ENCODE results near the gene UBTD1. TPM values are rescaled to one million over a fixed set of nuclear protein-coding genes. Genes with fewer than 3 reads are reported as not detected.

Gene UBTD1
- total RNA-seq, 1 donor from 2014 or later = 33.0 TPM

DNA sequence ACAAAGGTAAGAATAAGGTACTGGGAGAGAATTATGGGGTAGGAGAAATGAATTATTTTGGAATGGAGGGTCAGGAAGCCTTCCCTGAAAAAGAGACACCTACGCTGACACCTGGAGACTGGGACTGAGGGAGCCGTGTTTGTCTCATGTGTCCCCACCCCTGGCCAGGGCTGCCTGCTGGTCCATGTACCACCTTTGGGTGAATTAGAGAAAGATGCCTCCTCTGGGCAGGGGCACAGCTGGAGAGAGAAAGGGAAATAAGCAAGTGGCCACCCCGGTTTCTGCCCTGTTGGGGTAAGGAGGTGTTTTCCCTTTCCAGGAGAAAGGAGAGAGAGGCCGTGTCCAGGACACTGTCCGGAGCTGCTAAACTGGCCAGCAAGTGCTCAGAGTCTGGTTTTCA lies 21.8 kb downstream of the UBTD1 start:
- DNase-seq (ENCODE audit: low spot score in 2 of 2) = no peak
- Histone ChIP-seq H3K36me3 (no peaks in the 10 kb centered on the region), H3K27ac (no peak overlapping the region), H3K27me3 (no peaks in the 10 kb centered on the region), H3K4me1 (peaks cover 11 to 22% of the 10 kb centered on the region in 2 donors), H3K4me3 (no peak overlapping the region), H3K9me3 (no peaks in the 10 kb centered on the region)
- TF ChIP-seq, protein P1, sequence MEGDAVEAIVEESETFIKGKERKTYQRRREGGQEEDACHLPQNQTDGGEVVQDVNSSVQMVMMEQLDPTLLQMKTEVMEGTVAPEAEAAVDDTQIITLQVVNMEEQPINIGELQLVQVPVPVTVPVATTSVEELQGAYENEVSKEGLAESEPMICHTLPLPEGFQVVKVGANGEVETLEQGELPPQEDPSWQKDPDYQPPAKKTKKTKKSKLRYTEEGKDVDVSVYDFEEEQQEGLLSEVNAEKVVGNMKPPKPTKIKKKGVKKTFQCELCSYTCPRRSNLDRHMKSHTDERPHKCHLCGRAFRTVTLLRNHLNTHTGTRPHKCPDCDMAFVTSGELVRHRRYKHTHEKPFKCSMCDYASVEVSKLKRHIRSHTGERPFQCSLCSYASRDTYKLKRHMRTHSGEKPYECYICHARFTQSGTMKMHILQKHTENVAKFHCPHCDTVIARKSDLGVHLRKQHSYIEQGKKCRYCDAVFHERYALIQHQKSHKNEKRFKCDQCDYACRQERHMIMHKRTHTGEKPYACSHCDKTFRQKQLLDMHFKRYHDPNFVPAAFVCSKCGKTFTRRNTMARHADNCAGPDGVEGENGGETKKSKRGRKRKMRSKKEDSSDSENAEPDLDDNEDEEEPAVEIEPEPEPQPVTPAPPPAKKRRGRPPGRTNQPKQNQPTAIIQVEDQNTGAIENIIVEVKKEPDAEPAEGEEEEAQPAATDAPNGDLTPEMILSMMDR (IDR thresholded peaks at IDR 0.05) = no peak
- intact Hi-C loops (cut with DNase I) = no loop called here

DNA sequence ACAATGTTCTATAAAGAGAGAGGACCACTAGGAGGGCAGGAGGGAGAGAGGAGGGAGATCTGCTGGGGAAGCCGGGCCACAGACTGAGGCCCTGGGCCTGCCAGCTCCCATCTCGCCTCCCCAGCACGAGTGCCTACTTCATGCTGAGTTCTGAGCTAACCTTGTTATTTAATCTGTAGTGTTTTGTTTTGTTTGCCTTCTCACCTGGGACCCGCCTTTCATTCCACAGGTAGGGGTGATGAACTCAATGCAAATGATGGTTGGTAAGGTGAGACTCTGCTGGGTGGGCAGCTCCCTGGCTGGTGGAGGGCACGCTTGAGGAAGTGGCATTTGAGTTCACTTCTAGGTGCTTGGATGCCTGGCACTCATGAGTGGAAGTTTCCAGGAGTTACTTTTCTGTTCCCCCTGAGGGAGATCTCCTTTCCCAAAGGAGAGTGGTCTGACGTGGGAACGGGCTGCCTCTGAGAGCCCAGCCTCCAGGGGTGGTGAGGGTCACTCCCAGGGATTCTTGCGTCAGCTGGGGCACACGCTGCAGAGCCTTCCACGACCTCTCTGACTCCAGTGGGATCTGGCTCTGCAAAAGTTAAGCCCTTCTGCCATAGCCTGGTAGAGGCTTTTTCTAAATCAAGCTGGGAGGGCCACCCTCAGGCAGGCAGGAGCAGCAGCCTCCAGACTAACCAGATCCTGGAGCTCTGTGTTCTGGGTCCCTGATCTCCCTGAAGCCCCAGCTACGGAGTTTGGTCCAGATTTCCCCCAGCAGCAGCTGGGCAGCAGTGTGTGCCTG lies 22.4 kb downstream of the UBTD1 start:
- no peak for DNase-seq (ENCODE audit: low spot score in 2 of 2)
- Histone ChIP-seq H3K9me3 (no peaks in the 10 kb centered on the region), H3K4me3 (no peak overlapping the region), H3K27ac (no peak overlapping the region), H3K27me3 (no peaks in the 10 kb centered on the region), H3K36me3 (no peaks in the 10 kb centered on the region), H3K4me1 (peaks cover 11 to 20% of the 10 kb centered on the region in 2 donors)
- intact Hi-C loops (cut with DNase I) = no loop called here
- TF ChIP-seq, protein P1 (IDR thresholded peaks at IDR 0.05) = no peak

DNA sequence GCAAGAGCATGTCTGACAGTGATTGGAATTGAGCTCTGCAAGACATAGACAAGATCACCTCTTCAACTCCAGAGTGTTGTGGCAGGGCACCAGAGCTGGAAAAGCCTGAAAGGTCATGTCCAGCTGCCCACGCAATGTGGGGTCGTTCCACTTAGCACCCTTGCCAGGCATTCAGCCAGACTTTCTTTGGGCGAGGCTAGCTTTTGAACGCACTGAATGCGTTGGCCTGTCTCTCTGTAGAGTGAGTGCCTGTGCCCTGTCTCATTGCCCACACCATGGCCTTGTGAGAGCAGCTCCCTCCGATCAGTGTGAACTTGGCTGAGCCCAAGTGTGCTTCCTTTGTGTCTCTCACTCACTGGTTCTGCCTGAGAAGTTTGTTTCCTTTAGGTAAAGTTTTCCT lies 23.3 kb downstream of the UBTD1 start:
- TF ChIP-seq, protein P1 (IDR thresholded peaks at IDR 0.05) = no peak
- H3K27me3 ChIP-seq = no peaks in the 10 kb centered on the region
- peaks cover 11 to 20% of the 10 kb centered on the region in 2 donors for H3K4me1 ChIP-seq
- no peaks in the 10 kb centered on the region for H3K36me3 ChIP-seq
- H3K27ac ChIP-seq = no peak overlapping the region
- H3K4me3 ChIP-seq = no peak overlapping the region
- no peaks in the 10 kb centered on the region for H3K9me3 ChIP-seq
- intact Hi-C loops (cut with DNase I) = no loop called here
- DNase-seq (ENCODE audit: low spot score in 2 of 2) = no peak

DNA sequence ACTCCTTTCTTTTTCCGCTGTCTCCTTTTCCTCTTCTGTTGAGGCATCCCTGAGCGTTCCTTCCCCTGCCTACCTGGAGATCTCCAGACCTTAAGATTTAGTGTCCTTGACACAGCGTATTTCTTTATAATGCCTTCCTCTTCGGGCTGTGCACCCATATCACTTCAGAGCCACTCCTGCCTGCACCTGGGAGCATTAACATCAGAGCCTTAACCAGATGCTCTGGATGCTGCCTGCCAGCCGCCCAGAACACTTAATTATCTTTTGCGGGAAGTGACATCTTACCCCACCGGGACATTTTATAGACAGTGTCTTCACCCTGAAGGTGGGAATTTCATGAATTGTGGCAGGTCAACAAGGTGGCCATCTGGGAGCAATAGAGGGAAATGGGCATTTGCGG lies 24.2 kb downstream of the UBTD1 start:
- Histone ChIP-seq H3K36me3 (no peaks in the 10 kb centered on the region), H3K4me3 (no peak overlapping the region), H3K27me3 (no peaks in the 10 kb centered on the region), H3K4me1 (peaks cover 7 to 13% of the 10 kb centered on the region in 2 donors), H3K9me3 (no peaks in the 10 kb centered on the region), H3K27ac (no peak overlapping the region)
- no peak for DNase-seq (ENCODE audit: low spot score in 2 of 2)
- intact Hi-C loops (cut with DNase I) = no loop called here
- TF ChIP-seq, protein P1 (IDR thresholded peaks at IDR 0.05) = no peak

DNA sequence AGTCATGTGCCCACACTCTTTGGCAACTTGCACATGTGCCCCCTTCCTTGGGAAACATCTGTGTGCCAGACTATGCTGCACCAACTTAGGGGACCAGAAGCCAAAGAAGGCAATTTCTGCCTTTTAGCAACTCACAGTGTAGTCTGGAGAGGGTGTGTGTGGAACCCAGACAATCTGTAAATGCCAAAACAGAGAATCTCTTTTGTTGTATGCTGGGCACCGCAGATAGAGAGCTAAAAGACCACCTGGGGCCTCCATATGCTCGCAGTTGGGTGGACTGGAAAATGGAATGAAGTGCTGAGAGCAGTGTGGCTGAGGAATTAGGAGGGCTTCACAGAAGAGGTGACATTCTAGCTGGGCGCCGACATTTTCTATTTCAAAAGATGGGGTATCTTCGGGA lies 26.4 kb downstream of the UBTD1 start:
- Histone ChIP-seq H3K27me3 (no peaks in the 10 kb centered on the region), H3K27ac (no peak overlapping the region), H3K36me3 (no peaks in the 10 kb centered on the region), H3K9me3 (no peaks in the 10 kb centered on the region), H3K4me1 (no peaks in the 10 kb centered on the region), H3K4me3 (no peak overlapping the region)
- DNase-seq (ENCODE audit: low spot score in 2 of 2) = no peak
- TF ChIP-seq, protein P1 (IDR thresholded peaks at IDR 0.05) = no peak
- intact Hi-C loops (cut with DNase I) = no loop called here

Measured in ascending aorta (tissue), 2 donors.